D341Med (cell line): ENCODE results near the gene TNXB.
"Not testable (repeated sequence)": the region's sequence is repeated elsewhere in the genome, so short reads cannot be mapped to it uniquely, and the experiment has no call there.

Experiments used
- DNase-seq: peaks from one replicate; pipeline ENCODE4 v3.0.0; 2012; ENCODE audit warnings: low spot score

TNXB gene

DNA sequence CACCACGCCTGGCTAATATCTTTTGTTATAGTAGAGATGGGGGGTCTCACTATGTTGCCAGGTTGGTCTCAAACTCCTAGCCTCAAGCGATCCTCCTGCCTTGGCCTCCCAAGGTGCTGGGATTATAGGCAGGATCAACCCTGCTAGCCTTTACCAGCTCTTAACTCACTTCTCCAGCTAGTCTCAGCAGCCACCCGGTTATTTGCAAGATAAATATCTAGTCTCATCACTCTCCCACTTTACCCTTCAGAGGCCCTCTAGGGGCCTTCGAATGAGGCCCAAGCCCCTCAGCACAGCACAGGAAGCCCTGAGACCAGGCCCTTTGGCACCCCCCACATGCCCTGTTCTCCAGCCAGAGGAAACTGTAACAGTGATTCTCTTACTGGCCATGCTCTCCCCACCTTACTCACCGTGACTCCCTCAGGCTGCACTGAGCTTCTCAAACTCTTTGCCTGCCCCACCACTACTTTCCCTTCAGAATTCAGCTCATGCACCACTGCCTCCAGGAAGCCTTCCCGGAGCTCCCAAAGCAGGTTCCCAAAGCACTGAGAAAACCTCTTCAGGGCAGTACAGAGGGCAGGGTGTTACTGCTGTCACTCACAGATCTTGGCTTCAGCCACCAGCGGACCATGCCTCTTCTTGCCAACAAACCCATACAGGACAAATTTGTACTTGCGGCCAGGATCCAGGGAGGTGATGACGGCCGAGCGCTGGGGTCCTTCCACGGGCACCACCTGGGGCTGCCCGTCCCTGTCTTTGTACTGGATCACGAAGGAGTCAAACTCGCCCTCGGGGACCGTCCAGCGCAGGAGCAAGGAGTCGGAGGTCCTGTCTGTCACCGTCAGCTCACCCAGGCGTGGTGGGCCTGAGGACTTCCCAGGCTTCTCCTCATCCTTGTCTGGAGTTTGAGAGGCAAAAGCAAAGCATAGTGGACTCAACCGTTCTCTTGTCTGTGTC is 25.0 kb downstream of the TNXB start:
- DNase-seq = no peak

DNA sequence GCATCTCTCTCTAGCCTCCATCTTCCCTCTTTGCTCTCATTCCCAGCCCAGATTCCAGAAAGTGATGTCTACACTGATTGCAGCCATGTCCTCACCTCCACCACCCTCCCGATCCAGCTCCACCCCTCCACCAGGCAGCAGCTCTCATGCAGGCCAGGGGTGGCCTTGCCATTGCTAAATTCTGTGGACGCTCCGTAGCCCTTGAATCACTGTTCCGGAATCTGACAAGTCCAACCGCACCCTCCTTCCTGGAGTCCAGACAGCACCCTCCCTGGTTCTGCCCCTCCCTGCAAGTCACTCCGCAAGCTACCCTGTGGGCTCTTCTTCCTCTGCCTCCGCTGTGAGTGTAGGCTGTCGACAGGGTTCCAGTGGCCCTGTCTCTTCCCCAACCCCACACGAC is 26.2 kb downstream of the TNXB start:
- no peak for DNase-seq

DNA sequence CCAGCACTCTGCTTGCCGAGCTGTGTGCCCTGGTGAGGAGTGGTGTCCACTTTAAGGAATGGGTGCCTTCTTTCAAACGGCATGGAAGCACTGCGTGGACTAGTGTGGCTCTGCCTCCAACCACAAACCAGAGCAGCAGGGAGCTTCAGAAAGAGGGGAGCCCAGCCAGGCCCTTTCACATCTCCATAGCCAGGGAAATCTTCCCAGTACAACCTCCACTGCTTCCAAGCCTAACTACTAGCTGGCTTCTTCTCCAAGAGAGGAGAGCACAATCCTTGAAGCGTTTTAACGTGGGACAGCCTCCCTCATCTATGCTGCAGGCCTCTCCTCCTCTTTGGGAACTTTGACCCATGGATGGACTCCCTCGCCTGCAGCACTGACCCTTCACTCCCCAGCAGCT is 26.7 kb downstream of the TNXB start:
- DNase-seq = no peak

DNA sequence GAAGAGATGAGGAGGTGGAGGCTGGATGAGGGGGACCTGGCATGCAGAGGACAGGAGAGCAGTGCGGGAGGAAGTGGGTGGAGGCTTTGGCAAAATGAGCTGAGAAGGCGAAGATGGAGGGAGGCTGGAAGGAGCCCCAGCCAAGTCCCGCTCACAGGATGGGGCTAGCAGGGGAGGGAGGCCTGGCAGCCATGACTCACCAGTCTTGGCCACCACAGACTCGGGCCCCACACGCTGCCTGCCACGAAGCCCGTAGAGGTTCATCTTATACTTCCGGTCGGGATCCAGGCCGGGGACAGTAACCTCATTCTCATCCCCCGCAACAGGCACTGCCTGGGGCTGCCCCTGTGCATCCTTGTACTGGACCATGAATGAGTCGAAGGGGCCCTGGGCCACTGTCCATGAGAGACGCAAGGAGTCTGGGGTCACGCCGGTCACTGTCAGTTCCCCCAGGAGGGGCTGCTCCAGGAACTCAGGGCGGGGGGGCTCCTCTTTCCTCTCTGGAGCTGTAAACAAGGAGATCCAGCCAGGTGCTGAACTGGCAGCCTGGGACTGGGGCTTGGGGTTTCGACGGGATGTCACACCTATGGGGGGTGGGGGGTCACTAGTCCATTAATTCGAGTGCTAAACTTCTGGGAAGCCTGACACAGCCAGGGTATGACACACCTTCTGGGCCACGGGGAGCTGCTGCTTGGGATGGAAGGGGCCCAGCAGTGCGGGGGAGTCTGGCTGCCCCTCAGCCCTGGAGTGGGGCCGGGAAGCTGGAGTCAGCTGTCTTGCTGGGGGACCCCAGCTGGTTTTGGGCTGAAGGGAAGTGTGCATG is 27.8 kb downstream of the TNXB start:
- DNase-seq = no peak

DNA sequence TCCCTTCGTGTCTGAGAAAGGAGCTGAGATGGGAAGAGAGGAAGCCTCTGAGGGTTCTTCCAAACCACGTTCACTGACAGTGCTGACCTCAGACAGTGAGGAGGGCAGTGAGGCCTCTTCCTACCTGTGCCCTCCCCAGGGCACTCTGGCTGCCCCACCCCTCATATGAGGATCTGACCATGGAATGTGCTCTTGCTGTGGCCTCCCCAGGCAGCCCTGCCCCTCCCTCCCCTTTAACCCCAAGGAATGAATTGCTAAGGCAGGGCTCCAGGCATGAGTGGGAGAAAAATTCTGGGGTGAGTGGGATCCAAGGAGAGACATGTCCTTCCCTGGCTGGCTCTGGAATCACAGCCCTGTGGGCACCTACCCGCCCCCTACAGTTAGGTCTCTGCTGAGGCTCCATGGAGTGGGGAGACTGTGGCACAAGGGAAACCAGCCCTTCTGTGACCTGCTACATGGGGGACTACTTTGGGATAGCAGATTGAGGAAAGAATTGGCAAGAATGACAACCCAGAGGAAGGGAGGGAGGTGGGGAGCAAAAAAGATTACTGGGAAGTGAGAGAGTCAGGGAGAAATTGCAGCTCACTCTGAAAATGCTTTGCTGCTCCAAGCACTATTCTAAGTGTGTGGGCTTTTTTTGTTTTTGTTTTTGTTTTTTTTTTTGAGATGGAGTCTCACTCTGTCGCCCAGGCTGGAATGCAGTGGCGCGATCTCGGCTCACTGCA is 29.4 kb downstream of the TNXB start:
- no peak for DNase-seq

DNA sequence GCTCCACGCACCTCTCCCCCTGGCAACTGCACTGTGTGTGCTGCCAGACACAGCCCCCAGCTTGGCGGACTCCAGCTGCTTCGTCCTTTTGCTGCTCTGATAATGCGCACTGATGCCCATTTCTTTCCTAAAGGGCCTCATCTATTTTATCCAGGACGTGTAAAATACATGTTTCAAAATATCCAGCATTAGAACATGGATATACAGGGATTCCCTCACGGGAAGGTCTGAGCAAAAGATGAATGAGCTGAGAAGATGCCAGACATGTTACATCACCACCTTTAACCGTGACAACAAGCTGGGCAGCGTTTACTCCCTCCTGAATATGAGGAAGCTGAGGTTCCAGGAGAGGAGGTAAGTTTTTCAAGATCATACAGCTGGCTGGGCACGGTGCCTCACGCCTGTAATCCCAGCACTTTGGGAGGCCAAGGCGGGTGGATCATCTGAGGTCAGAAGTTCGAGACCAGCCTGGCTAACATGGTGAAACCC is 32.8 kb downstream of the TNXB start:
- DNase-seq = no peak

DNA sequence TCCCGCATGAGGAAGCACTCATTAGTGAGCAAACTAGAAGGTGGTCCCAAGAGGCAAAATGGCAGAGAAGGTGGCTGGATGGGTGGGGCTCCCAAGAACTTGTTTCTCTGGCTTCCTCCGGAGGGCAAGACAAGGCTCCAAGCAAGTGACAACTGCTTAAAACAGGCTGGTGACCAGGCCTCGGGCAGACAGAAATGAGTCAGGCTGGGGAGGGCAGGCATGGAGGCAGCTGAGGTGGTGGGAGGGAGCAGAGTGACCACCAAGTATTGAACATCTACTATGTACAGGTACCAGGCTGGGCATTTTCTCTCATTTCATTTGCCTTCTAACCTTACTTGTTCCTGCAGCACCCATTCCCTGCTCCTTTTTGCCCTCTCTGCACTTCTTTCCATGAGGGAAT is 33.4 kb downstream of the TNXB start:
- no peak for DNase-seq

DNA sequence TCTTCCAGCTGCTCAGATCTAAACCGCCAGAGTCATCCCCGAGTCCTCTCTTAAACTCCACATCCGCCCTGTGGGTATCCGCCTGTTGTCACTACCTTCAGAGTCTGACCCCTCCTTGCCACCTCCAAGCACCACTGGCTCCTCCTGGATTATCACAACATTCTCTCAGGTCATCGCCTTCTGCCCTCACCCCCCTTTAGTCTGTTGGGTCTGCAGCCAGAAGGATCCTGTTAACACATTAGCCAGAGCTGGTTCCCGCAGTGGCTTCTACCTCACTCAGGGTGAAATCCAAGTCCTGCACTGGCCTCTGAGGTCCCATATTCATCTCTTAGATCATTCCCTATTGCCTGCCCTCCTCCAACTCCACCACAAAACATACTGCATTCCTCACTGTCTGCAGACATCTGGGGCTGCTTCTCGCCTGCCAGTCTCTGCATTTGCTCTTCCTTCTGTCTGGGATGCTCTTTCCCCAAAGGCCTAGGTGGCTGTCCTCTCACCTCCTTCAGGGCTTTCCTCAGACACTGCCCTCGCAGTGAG is 34.1 kb downstream of the TNXB start:
- no peak for DNase-seq

DNA sequence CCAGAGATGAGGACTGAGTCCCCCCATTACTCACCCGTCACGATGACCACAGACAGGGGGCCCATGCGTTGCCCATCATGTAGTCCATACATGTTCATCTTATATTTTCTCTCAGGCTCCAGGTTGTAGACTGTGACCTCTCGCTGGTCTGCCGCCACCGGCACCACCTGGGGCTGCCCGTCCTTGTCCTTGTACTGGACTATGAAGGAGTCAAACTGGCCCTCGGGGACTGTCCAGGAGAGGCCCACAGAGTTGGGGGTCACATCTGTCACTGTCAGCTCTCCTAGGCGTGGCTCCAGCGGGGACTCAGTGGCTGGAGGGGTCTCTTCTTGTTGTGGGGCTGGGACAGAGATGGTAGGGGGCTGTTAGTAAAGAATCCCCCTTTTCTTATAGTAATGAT is 35.5 kb downstream of the TNXB start:
- no peak for DNase-seq

DNA sequence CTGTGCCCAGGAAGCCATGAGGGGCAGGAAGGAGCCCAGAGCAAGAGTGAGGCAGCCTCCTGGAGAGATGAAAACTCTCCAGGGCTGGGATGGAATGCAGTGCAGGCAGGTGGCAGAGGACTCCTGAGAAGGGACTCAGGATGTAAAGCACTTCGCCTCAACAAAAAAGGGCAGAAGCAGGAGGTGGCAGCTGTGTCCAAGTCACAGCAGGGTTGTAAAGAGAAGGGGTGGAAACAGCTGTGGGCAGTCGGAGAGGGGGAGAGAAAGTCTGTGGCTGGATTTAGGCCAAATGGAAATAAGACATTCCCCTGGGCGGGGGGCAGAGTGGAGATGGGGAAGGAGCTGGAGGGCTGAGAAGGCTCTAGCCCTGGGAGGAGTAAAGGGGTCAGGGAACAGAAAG is 36.0 kb downstream of the TNXB start:
- no peak for DNase-seq

DNA sequence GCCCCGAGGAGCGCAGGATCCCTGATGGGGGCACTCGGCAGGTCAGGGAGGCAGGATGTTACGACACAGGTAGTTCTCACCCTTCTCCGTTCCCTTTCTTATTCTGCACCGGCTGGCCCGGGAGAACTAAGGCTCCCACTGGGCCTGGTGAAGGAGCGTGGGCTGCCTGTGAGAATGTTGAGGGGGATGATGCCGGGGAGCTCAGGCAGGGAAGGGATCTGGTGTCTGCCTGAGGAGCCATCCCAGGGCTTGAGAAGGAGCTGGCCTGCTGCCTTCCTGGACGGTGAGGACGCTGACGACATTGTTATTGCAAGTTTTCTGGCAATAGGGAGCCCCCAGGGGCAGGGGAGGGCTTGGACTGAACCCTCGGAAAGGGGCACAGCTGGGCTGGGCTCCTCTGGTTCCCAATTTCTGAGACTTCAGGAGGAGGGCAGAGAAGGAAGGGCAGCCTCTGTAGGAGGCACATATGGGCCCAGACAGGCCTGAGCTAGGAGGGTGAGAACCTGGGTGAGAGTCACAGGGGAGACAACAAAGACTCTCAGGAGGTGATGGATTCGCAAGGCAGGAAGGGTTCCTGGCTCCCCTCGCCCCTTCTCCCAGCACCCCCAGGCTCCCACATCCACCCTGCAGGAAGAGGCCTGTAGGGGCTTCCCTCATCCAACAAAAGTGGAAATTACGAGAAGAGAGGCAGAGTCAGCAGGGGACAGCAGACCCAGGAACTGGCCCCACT is 38.2 kb downstream of the TNXB start:
- no peak for DNase-seq

DNA sequence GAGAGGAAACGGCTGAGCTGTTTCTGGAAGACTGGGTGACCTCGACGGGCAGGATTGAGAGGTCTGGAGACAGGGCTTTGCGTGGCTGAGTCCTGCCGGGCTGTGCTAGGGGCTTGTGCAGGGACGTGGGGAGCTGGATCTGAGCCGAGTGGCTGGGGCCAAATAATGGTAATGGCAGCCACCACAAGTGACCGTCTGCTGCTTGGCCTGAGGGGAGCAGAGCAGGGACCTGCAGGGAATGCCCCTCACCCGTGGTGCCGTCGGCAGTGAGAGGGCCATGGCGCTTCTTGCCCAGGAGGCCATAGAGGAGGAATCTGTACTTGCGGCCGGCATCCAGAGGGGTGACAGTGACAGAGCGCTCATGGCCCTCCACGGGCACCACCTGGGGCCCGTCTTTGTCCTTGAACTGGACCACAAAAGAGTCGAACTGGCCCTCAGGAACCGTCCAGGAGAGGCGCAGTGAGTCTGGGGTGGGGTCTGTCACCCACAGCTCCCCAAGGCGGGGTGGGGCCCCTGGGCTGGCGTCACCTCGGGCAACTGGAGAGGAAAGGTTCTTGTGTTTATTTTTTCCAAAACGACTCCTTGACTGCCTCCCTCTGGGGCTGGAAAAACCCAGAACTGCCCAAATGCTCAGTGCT is 39.1 kb downstream of the TNXB start:
- no peak for DNase-seq

DNA sequence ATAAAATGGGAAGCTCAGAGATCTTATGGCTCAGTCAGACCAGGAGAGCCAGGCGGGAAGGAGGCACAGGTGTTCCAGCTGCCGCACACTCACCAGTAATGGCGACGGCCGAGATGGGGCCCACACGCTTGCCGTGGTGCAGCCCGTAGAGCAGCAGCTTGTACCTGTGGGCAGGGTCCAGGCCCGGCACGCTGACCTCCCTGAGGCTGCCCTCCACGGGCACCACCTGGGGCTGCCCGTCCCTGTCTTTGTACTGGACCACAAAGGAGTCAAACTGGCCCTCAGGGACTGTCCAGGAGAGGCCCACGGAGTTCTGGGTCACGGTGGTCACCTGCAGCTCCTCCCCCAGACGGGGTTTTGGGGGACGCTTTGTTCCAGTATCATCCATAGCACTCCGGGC is 39.7 kb downstream of the TNXB start:
- DNase-seq = no peak

DNA sequence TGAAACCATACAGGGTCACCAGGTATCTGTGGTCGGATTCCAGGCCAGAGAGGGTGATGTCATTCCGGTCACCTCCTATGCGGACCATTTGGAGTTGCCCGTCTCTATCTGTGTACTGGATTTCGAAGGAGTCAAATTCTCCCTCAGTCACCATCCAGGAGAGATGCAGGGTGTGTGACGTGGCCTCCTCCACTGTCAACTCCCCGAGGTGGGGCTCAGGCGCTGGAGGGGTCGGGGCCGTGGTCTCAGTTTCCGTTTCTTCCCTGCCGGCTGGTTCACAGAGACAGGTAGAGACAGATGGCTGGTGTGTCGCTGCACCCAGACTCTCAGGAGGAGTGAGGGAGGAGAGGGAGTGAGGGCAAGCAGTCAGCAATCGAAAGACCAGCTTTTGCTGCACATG is 40.3 kb downstream of the TNXB start:
- DNase-seq = no peak

DNA sequence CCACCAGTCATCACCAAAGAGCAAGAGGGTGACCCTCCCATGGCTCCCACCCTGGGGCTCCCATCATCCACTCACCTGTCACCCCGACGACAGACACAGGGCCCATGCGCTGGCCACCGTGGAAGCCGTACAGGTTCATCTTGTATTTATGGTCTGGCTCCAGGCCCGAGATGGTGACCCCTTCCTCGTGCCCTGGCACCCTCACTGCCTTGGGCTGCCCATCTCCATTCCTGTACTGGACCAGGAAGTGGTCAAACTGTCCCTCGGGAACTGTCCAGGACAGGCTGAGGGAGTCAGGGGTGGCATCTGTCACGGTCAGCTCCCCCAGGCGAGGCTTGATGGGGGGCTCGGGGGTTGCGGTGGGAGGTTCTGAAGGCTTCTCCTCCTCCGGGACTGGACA is 40.8 kb downstream of the TNXB start:
- DNase-seq = not testable (repeated sequence)

DNA sequence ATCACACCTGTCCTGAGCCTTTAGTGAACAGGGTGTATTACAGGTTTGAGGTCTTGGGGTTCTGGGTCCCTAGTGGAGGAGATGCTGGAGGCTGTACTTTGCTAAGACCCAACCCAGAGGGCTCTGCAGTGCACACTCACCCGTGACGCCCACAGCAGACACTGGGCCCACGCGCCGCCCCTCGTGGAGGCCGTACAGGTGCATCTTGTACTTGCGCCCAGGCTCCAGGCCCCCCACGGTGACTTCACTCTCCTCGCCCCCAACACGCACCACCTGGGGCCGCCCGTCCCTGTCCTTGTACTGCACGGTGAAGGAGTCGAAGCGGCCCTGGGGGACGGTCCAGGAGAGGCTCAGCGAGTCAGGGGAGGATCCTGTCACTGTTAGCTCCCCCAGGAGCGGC is 41.6 kb downstream of the TNXB start:
- DNase-seq = not testable (repeated sequence)

DNA sequence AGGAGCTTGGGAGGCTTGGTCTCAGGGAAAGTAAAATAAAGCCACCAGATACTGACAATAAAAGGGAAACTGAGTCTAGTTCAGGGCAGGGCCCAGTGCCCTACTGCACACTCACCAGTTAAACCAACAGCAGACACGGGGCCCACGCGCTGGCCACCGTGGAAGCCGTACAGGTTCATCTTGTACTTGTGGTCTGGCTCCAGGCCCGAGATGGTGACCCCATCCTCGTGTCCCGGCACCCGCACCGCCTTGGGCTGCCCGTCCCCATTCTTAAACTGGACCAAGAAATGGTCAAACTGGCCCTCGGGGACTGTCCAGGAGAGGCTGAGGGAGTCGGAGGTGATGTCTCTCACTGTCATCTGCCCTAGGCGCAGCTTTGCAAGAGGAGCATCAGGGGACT is 44.4 kb downstream of the TNXB start:
- DNase-seq = no peak

DNA sequence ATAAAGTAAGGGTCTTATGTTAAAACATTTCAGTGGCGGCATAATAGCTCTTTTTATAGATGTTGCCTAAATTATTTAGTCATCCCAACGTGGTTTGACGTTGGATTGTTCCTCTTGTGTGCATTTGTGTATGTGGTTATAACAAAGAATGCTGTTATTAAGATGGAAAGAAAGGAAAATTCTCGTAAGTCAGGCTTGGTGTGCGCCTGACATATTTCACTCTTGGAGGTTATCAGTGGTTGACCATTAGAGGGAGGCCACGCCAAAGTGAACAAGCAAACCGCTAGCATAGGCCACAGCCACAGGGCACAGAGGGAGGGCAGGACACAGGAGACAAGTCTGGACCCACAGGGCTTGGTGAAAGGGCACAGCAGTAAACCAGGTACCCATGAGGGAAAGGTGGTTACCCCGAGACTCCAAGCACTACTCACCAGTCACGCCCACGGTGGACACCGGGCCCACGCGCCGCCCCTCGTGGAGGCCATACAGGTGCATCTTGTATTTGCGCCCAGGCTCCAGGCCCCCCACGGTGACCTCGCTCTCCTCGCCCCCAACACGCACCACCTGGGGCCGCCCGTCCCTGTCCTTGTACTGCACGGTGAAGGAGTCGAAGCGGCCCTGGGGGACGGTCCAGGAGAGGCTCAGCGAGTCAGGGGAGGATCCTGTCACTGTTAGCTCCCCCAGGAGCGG is 48.0 kb downstream of the TNXB start:
- DNase-seq = no peak

DNA sequence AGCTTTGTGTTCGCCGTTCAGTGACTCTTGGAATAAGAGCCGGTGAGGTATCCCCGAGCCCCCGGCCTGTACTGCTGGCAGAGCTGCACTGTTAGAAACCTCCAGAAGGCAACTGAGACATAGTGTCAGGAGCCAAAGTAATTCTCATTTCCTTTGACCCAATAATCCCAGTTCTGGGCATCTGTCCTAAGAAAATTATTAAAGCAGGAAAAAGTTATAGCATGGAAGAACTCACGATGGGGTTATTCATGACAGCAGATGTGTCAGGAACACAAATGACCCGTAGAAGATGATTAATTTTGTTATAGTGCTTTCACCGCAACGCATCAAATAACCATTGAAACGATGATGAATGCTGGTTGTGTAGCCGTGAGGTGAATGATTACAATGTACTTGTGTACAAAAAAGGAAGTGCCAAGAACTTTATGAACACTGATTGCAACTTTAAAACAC is 50.6 kb downstream of the TNXB start:
- DNase-seq = no peak

DNA sequence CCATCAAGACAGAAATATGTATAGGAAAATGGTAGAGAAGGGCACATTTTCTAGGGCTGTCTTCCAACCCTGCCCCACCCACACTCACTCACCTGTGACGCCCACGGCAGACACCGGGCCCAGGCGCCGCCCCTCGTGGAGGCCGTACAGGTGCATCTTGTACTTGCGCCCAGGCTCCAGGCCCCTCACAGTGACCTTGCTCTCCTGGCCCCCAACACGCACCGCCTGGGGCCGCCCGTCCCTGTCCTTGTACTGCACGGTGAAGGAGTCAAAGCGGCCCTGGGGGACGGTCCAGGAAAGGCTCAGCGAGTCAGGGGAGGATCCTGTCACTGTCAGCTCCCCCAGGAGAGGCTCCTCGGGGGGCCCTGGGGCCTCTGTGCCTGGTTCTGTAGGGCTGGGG is 51.2 kb downstream of the TNXB start:
- no peak for DNase-seq
